GM21360 (cell line): ENCODE data around the gene CCDC34.

ENCODE experiments used
- ATAC-seq: cut with Tn5 transposase; IDR thresholded peaks from one replicate; pipeline ENCODE4 v1.9.1; 2021; ENCODE audit warnings: mild to moderate bottlenecking, moderate library complexity; ENCODE audit not compliant: unreplicated experiment

The CCDC34 gene

GRCh38 chr11:27394781-27395228 lies 31.8 kb upstream of the CCDC34 start:
- no peak for ATAC-seq

DNA sequence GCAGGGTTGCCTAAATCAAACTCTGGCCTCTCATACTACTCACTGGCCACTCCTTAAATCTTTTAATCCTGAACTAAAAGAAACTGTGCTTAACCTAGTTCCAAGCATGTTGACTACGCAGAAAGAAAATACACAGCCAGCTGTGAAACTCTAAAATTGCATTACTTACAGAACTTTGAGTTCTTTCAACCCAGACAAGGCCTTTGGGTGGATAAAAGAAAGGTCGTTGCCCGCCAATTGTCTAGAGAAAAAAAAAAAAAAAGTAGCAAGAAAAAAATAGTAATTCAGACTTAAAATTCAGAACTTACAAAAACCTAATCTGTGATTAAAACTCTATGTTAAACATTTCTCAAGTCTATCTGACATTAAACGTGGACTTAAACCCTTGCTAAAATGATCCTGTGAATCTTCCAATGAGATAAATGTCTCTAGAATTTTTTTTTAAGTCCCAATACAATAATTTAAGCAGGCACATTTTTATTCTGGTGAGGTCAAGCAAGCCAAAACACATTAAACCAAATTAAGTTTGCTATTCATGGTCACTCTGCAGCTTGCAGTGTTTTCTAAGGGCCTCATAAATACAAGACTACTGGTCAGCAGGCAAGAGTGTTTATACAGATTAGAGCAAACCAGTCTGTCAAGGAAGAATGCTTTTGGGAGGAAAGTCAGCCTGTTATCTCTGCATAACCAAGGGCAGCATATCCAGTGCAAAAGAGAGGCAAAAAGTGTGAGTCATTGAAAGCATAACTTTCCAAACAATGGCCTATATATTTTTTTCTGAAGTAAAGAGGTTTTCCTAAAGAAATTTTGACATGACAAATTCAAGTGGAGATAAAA lies 29.5 kb upstream of the CCDC34 start:
- no peak for ATAC-seq

- no peak for ATAC-seq
These were observed 28.5 kb upstream of the CCDC34 start for GRCh38 chr11:27391331-27392015.

- no peak for ATAC-seq
These were observed 27.6 kb upstream of the CCDC34 start for GRCh38 chr11:27390318-27391295.

- no peak for ATAC-seq
These were observed 25.9 kb upstream of the CCDC34 start for GRCh38 chr11:27388869-27389268.

DNA sequence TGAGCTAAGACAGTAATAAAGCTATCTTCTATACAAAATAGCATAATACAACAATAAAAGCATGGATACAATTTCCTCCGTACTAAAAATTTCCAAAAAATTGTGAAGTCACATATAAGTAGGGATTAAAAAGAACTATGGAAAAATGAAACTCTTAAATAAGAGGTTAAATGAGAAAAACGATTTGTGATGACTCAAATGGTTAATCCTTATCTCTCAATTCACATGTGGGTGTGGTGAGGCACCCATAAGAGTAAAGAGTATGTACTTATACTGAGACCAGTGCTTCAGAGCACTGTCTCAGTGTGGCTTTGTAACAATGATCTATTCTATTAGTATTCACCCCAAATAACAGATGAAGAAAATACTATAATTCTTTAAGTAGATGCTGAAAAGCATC lies 25.0 kb upstream of the CCDC34 start:
- ATAC-seq = no peak

DNA sequence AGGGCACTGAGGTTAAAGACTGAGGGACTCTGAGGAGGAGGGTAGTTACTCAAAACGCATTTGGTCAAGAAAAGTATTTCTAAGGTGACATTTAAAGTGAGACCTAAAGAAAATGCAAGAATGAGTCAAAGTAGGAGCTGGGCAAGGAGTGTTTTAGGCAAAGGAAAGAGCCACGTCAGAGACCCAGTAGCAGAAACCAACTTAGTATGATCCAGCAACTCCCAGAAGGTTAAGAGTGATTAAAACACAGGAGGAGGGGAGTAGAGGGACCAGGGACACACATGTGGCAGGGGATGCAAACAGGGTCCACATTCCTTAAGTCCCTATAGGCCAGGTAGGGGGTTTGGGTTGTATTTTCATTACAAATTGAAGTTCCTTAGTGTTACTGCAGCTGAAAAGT lies 24.3 kb upstream of the CCDC34 start:
- no peak for ATAC-seq

DNA sequence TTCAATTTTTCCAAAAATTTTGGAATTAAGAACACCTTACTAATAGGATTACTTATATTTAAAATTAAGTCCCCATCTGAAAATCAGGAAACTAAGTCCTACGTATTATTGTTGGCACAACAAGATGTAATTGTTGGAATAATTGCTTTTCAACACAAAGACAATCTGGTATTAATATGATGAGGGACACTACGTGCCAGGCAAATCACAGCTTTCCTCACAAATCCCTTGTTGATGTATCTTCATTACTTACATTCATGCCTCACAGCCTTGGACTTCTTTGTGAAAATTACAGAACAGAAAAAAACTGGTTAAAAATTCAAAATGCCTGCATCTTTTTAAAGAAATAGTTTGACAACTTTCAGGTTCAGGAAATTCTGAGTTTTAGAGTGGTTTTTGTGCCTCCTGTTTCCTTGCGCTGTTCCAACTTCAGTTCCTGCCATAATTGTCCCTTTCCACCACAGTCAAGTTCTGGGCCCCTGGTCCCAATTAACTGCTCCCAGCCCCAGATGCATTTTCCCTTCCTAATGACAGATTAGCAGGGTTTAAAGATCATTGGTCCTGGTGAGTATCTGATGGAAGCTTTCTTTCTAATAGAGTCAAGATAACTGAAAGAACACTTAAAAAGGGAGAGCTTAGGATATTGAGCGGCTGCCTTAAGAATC lies 23.3 kb upstream of the CCDC34 start:
- ATAC-seq = no peak

GRCh38 chr11:27385245-27385644 lies 22.2 kb upstream of the CCDC34 start:
- no peak for ATAC-seq

GRCh38 chr11:27384227-27384626 lies 21.2 kb upstream of the CCDC34 start:
- ATAC-seq = no peak

- no peak for ATAC-seq
These were observed 20.6 kb upstream of the CCDC34 start for GRCh38 chr11:27383645-27384044.

DNA sequence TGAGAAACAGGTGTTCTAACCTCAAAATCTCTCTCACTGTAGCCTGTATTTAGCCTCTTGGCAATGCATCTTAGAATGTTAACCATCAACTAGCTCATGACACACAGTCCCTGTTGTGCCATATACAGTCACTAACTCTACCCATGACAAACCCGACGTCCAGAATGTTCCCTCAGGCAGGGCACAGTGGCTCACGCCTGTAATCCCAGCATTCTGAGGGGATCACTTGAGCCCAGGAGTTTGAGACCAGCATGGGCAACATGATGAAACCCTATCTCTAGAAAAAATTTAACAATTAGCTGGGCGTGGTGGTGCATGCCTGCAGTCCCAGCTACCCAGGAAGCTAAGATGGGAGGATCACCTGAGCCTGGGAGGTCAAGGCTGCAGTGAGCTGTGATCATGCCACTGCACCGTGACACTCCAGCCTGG lies 18.2 kb upstream of the CCDC34 start:
- ATAC-seq = no peak

GRCh38 chr11:27380771-27381170 lies 17.8 kb upstream of the CCDC34 start:
- no peak for ATAC-seq

- ATAC-seq = no peak
These were observed 16.4 kb upstream of the CCDC34 start for GRCh38 chr11:27379449-27379848.

DNA sequence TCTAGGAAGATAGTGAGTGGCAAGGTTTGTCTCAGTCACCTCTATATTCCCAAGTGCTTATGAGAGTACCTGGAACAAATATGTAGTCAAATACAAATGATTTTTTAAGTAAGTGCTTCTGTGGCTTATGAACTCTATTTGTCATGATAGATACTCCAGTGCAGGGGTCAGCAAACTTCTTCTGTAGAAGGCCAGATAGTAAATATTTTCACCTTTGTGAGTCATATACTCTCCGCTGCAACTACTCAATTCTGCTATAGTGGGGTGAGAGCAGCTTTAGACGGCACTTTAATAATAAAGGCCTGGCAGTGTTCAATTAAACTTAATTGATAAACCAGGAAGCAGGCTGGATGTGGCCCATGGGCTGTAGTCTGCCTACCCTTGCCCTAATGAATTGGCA lies 12.4 kb upstream of the CCDC34 start:
- no peak for ATAC-seq

- ATAC-seq = no peak
These were observed 11.0 kb upstream of the CCDC34 start for GRCh38 chr11:27373856-27374602.

- no peak for ATAC-seq
These were observed 10.4 kb upstream of the CCDC34 start for GRCh38 chr11:27373392-27373791.

- ATAC-seq = no peak
These were observed 9.1 kb upstream of the CCDC34 start for GRCh38 chr11:27372164-27372563.

- no peak for ATAC-seq
These were observed 8.5 kb upstream of the CCDC34 start for GRCh38 chr11:27371489-27371888.

- ATAC-seq = no peak
These were observed 7.4 kb upstream of the CCDC34 start for GRCh38 chr11:27370374-27370773.
